ENCODE data around the gene AMPH.

- TF ChIP-seq POLR2A (IDR thresholded peaks at IDR 0.05) (no peak), CTCF (IDR thresholded peaks at IDR 0.05) (no peak), POLR2AphosphoS5 (IDR thresholded peaks at IDR 0.05; ENCODE audit: insufficient read depth in 1 of 2, low read depth in 1 of 2) (no peak)
These were observed 1.2 kb upstream of the AMPH start for GRCh38 chr7:38632411-38632810.
